ENCODE measurements around the gene ZNF530.
A peak's percentile ranks its signal among the peaks of the same experiment; 100 is the strongest.

Gene ZNF530

GRCh38 chr19:57599761-57600383 lies at the start of gene ZNF530:
TSS of gene ZNF530 (plus strand) at chr19:57599885. CDS start at chr19:57604346, 4,461 bp downstream.
- peak; percentile 90 to 92 for DNase-seq

DNA sequence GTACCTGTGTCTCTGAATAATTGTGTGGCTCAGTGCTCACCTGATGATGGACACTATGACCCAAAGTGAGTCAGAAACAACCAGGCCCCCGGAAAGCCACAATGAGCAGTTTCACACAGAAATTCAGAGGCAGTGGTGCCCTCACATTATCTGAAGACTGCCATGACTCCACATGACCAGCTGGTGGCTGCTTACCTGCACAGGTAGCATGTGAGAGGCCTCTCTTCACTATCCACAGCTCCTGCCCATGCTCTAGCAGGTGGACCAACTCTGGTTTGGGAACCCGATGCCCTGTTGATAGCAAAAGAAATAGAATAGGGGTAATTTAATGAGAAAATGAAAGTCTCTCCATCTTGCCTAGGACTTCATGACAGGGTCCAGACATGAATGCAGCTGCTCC lies 47.3 kb upstream of the ZNF530 start:
- no peak for DNase-seq

- DNase-seq = no peak
These were observed 42.0 kb upstream of the ZNF530 start for GRCh38 chr19:57557659-57558058.

GRCh38 chr19:57558525-57558924 lies 41.2 kb upstream of the ZNF530 start:
- DNase-seq = no peak

DNA sequence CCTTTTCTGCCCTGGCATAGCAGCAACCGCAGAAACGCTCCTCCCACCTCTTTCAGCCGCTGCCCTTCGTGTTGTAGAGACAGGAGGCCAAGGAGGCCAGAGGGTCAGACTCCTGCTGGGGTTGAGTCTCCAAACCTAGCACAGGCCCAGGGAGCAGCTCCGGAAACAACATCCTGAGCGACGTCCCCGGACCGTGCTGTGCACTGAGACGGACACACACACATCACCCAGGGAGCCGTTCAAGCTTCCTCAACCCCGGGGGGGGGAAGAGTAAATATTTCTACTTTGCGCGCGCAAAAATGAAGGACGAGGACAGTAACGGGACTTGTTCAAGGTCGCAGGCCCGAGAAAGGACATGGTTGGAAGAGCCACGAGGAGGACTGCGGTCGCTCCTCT lies 40.7 kb upstream of the ZNF530 start:
- DNase-seq = peak; percentile 43 to 46

DNA sequence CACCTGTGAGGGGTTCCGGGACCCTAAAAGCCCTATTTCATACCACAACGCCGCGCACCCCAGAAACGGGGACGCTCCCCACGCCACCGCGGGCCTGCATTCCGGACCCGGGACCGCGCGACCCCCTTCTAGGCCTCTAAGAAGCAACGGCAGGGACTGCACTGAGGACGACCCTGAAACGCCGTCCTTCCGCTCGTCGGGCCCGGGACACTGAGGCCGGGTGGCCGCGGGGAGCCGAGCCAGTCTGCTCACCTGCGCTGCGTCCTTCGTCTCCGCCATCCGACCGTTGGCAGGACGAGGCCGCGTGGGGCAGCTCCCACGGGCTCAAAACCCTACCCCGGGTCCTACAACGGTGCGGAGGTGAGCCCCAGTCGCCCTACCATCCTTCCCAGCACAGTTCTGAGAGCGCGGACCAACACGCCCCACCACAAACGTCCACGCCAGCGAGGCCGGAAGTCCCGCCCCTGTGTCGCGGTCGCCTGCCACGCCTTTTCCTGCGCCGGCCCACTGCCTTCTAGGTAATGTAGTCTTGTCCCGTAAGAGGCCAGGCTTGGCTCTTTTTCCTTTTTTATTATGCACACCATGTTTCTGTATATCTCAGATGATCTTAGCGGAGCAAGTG lies 40.2 kb upstream of the ZNF530 start, which contains the start of gene ZNF550:
ZNF550 (minus strand) TSS at position 460 of the 622 bp plus-strand sequence; CDS start at position 279, 181 bp downstream.
- DNase-seq = peak; percentile 89 to 91

- no peak for DNase-seq
These were observed 39.6 kb upstream of the ZNF530 start for GRCh38 chr19:57560049-57560491.

GRCh38 chr19:57563547-57563946 lies 36.1 kb upstream of the ZNF530 start:
- DNase-seq = no peak

DNA sequence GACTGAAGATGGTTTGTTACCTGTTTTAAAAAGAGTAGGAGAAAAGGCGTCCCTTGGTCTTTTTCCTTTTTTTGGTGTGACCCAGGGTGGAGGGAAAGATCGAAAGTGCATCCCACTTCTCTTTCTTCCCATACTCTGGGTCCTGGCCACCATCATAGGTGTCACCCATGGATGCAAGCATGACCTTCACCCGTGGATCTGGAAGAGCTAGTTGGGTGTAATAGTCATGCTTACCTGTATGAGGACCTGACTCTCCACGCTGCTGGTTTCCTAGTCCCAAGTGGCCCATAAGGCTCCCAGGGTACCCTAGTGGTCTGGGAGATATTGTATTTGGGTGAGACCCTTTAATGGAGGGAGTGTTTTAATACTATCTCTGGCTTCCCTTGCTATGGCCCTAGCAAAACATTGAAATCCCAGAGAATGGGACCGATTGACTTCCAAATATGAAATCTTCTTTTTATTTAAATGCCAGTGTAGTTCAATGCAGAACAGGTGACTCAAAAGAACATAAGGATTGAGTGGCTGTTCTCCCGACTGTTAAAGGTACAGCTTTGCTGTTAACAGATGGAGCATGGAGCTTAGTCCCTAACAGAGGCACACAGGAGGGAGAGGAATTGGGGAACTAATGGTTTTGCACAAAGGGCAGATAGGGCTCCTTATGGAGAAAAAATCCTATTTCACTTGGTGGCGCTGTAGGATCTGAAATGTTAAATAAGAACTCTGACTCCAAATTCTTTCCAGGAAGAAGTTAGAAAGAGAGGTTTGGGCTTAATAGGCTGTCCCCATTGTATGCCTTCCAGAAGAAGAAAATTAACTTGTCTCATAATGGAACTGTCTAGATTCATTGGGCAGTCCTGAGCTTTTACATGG lies 33.1 kb upstream of the ZNF530 start:
- DNase-seq = no peak

DNA sequence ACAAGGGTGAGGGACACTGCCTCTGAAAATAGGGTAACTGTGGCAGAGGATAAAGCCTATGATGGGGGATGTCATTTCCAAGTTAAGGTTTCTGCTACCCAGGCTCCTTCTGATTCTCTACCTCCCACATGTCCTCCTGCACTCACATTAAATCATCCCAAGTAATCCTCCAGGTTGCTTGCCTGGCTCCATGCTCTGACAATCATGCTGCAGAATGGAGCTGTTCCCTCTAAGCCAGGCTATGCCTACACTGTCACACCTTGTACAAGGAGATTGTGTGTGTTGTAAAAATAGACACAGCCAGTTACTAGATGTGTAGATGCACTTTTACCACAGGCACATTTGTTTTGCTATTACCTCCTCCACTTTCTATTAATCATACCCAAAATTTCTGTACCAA lies 29.0 kb upstream of the ZNF530 start:
- DNase-seq = no peak

DNA sequence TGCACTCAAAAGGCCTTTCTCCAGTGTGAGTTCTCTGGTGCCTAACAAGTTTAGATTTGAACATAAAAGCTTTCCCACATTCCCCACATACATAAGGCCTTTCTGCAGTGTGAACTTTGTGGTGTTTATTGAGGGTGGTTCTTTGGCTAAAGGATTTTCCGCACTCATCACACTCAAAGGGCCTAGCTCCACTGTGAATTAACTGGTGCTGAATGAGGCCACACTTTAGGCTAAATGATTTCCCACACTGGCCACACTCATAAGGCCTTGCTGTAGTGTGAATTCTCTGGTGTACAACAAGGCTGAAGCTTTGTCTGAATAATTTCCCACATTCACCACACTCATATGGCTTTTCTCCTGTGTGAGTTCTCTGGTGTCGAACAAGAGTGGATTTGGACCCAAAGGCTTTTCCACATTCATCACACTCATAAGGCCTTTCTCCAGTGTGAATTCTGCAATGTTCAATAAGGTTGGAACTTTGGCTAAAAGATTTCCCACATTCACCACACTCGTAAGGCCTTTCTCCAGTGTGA lies 27.2 kb upstream of the ZNF530 start:
- DNase-seq = no peak

DNA sequence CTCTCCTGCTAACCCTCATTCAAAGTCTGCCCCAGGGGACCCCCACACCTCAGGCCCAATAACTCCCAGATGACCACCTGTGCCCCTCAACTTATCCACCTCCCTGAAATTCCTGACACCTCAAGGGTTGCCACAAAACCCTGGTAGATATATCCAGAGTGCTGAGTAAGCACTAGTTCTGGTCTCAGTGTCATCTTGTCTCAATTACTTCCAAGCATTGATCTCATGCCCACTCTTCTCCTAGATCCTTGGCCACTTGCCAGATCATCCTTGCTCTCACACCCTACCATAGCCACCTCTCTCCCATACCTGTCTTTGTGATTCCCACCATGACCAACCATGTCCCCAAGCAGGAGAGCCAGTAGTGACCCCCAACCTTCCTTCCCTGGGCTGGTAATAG lies 23.0 kb upstream of the ZNF530 start:
- no peak for DNase-seq

- peak; percentile 91 to 93 for DNase-seq
These were observed 21.0 kb upstream of the ZNF530 start, which contains the start of gene ZNF416 for GRCh38 chr19:57578487-57579205. TSS of gene ZNF416 (minus strand) at chr19:57578911. CDS start at chr19:57578704, 207 bp downstream.

DNA sequence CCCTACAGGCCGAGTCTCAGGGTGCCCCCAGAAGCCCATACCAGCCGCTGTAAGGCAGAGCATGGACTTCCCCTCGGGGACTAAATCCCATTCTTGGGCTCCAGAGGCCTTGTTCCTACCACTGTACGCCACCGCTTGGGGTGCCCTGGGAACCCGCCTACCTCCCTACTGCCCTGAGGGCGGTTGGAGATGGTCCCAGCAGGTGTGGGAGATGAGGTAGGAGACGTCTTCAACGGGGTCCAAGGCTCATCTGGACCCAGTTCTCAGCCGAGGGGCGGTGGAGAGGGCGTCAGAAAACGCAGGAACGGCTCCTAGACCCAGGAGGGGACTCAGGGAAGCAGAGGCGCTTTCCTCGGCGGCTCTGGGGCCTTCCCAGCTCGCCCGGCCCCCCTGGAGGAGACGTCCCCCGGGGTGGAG lies 16.6 kb upstream of the ZNF530 start:
- DNase-seq = no peak

DNA sequence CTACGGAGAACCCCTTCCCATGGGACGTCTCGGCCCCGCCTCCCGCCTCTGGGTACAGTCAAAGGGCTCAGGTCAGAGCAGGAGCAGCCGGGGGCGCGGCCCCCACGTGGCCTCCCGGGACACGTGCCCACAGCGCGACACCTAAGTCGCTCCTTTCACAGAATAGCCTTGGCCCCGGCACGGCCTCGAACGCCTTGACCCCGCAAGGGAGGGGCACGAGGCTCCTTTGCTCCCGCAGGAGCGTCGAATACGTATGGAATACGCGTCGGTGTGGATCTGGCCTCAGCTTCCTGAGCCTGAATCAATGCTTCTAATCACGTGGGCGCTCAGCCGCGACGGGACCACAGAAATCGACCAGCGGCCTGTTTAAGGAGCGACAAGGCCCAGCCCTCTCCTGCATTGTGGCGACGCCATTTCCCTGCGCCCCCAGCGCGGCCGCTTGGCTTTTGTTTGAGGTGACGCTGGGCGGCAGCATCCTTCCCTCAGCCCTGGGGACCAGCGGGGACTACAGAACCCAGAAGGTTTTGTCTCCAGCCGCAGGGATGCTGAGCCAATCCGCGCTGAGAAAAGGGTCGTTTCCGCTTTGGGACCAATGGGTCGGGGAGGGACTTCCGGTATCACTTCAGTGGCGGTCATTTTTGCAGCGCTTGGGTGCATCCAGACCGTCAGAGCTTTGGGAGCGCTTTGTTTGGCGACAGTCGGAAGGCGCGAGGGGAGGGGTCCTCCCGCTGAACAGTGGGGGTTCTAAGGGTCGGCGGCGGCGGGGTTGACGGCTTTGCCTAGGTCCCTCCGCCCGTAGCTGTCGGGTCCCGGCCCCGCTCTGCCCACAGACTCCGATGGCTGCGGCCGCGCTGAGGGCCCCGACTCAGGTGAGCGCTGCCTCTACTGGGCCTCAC lies 15.9 kb upstream of the ZNF530 start, which contains the start of gene ZIK1:
ZIK1 (plus strand) TSS at position 625 of the 896 bp plus-strand sequence; CDS start at position 837, 212 bp downstream.
- peak; percentile 81 to 84 for DNase-seq

DNA sequence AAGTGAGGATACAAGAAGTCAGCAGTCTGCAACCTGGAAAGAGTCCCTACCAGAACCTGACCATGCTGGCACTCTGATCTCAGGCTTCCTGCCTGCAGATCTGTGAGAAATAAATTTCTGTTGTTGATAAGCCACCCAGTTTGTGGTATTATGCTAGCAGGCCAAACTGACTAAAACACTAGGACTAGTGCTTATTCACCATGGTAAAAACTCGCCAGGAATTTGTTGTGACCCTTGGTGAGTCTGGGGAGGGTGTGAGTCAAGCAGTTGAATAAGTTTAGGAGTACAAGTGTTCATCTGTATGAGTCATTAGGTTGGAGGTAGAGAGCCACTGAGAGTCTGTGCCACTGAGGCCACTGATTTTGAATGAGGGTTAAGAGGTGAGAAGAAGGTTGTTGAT lies 12.2 kb upstream of the ZNF530 start:
- DNase-seq = no peak

DNA sequence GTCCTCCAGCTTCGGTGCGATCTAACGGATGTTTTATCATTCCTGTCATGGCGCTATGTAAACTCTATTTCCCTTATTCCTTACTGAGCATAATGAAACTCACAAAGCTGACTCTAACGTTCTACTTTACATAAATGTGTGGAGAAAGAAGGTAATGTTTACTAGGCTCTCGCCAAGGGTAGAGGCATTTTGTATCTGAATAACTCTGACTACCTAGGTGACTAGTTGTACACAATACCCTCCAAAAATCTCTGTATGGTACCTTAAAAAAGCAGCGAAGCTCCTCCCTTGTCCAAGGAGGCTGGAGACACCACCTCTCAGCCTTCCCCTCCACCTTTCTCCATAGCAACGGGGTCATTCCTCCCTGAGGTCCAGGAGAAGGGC lies 316 bp upstream of the ZNF530 start:
- no peak for DNase-seq

DNA sequence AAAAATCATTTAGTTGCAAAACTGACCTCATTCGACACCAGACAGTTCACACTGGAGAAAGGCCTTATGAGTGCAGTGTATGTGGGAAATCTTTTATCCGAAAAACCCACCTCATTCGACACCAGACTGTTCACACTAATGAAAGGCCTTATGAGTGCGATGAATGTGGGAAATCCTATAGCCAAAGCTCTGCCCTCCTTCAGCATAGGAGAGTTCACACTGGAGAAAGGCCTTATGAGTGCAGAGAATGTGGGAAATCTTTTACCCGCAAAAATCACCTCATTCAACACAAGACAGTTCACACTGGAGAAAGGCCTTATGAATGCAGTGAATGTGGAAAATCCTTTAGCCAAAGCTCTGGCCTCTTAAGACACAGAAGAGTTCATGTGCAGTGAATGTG lies 7.2 kb downstream of the ZNF530 start:
- DNase-seq = no peak

- no peak for DNase-seq
These were observed 11.4 kb downstream of the ZNF530 start for GRCh38 chr19:57611113-57611512.

DNA sequence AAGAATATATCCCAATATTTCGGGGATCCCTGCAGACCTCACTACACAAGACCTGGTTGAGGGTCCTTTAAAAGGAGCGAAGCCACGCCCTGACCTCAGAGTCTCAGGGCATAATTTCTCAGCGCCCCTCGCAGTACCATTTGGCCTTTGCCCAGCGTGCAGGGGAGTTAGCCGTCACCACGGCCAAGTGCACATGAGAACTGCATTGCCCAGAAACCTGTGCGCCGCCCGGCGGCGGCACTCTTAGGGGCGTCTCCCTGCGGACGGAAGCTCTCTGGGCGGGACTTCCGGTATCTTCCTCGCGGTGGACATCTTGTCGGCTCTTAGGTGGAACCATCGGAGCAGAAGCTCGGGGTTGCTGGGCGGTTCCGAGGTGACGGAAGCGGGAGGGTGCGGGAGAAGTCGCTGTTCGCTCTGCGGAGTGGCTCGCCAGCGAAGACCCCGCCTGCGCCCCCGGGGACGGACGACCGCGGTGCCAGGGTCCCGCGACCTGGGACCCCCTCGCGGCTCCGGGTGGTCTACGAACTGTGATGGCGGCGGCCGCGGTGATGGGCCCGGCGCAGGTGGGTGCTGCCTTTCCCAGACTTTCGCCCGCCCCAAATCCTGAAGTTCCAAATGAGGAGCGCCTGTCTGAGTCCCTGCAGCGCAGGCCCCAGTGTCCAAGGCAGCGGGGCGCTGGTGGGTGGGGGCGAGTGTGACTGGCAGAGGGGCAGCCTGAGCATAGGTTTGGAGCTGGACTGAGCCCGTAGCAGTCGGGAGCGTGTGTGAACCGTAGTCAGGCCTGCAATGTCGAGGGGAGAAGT lies 14.5 kb downstream of the ZNF530 start, which contains the start of gene ZNF134:
ZNF134 (plus strand) TSS at position 302 of the 803 bp plus-strand sequence. CDS start 5,227 bp downstream, outside the sequence.
- peak; percentile 89 to 91 for DNase-seq

Measured in activated T-cell treated with anti-CD3 and anti-CD28 coated beads, Interleukin-2, amount 50 U/mL, for 48 hours (primary cell).